Transverse colon (tissue), 4 donors: ENCODE data around the gene TBR1.

Experiments
- CTCF ChIP-seq, 5 experiments: fragments of 200-600 bp in 3 of 5; fragments of 450-650 bp in 2 of 5; sonication (generic) in 3 of 5; IDR thresholded peaks; 1 replicate in 2 of 5; 2 replicates in 3 of 5; pipeline ENCODE4 v1.5.1; 2016 to 2017; ENCODE audit warnings: antibody characterized with exemption in 5 of 5, inconsistent platforms in 3 of 5, mild to moderate bottlenecking in 2 of 5, moderate library complexity in 1 of 5
- EP300 ChIP-seq: sonication (generic); formaldehyde crosslinking; IDR thresholded peaks from one replicate; pipeline ENCODE4 v1.6.1; 2017; ENCODE audit warnings: antibody characterized with exemption, low read depth
- POLR2A ChIP-seq: fragments of 450-650 bp; IDR thresholded peaks from one replicate; pipeline ENCODE4 v1.6.1; 2016; ENCODE audit warnings: antibody characterized with exemption, mild to moderate bottlenecking, moderate library complexity
- POLR2AphosphoS5 ChIP-seq, 3 donors: sonication (generic); formaldehyde crosslinking; IDR thresholded peaks; one replicate each; pipeline ENCODE4 v1.6.1; 2016; ENCODE audit warnings: antibody characterized with exemption in 3 of 3

- TF ChIP-seq POLR2A (no peak), CTCF (IDR thresholded peaks at IDR 0.05) (no peak), POLR2AphosphoS5 (IDR thresholded peaks at IDR 0.05) (no peak), EP300 (no peak)
Observed at GRCh38 chr2:161406316-161406715, 9.8 kb upstream of the TBR1 start.
